Measurements from ENCODE around the gene MBD3L1.

DNA sequence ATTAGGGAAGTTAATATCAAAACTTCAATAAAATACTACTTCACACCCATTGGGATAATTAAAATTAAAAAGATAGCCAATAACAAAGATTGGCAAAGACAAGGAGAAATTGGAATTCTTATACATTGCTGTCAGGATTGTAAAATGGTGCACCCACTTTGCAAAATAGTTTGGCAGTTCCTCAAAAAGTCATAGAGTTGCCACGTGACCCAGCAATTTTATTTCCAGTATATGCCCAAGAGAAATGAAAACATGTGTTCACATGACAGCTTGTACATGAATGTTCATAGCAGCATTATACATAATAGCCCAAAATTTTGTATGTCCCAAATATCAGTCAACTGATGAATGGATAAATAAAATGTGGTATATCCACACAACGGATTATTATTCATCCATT lies 3.3 kb downstream of the MBD3L1 start:
- TF ChIP-seq, protein P1, sequence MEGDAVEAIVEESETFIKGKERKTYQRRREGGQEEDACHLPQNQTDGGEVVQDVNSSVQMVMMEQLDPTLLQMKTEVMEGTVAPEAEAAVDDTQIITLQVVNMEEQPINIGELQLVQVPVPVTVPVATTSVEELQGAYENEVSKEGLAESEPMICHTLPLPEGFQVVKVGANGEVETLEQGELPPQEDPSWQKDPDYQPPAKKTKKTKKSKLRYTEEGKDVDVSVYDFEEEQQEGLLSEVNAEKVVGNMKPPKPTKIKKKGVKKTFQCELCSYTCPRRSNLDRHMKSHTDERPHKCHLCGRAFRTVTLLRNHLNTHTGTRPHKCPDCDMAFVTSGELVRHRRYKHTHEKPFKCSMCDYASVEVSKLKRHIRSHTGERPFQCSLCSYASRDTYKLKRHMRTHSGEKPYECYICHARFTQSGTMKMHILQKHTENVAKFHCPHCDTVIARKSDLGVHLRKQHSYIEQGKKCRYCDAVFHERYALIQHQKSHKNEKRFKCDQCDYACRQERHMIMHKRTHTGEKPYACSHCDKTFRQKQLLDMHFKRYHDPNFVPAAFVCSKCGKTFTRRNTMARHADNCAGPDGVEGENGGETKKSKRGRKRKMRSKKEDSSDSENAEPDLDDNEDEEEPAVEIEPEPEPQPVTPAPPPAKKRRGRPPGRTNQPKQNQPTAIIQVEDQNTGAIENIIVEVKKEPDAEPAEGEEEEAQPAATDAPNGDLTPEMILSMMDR (IDR thresholded peaks at IDR 0.05): no peak
- no peak for TF ChIP-seq POLR2A (IDR thresholded peaks at IDR 0.05)
- no peak for TF ChIP-seq EP300 (IDR thresholded peaks at IDR 0.05)

Measured in upper lobe of left lung (tissue), 4 donors.